GM19397 (cell line): ENCODE data around the gene TIAM2.
A peak's percentile ranks its signal among the peaks of the same experiment; 100 is the strongest.
"Not testable (repeated sequence)": the region's sequence is repeated elsewhere in the genome, so short reads cannot be mapped to it uniquely, and the experiment has no call there.

ENCODE experiments used
- ATAC-seq: cut with Tn5 transposase; IDR thresholded peaks from one replicate; pipeline ENCODE4 v1.9.1; 2021; ENCODE audit warnings: mild to moderate bottlenecking, moderate library complexity; ENCODE audit not compliant: unreplicated experiment

The TIAM2 gene

DNA sequence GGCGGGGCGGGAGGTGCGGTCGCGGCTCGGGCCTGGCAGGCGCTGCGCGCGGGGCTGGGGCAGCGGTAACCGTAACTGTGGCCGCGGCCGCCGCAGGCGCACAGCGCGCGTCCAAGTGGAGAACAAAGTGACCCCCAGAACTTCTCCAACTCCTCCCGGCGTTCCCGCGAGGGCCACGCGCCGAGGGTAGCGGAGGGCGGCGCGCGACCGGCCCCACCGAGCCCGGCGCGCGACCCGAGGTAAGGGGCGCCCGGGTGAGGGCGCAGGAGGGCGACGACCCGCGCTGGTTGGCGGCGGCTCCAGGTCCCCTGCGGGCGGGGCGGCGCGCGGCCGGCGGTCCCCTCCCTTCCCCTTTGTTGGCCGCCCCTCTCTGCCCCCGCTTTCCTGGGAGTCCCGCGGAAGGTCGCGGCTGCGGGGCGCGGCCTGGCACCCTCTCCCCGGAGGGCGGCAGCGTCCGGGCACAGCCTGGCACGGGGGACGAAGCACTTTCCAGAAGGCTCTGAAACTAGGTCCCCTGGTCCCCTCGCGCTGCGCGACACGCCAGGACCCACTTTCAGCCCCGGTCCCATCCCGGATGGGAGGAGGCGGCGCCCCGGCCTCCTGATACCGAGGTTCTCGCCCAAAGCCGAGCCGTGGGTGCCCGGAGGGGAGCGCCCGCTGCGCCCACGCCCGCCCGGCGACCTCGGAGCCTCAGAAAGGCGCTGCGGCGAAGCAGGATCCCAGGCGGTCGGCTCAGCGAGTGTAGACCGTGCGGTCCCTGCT is at the start of gene TIAM2:
TSS of gene TIAM2 (plus strand) at position 62 of the 762 bp plus-strand sequence. CDS start 133,909 bp downstream, outside the sequence.
- no peak for ATAC-seq

GRCh38 chr6:154950979-154951344 is 44.2 kb upstream of the TIAM2 start:
- peak; percentile 8 for ATAC-seq

DNA sequence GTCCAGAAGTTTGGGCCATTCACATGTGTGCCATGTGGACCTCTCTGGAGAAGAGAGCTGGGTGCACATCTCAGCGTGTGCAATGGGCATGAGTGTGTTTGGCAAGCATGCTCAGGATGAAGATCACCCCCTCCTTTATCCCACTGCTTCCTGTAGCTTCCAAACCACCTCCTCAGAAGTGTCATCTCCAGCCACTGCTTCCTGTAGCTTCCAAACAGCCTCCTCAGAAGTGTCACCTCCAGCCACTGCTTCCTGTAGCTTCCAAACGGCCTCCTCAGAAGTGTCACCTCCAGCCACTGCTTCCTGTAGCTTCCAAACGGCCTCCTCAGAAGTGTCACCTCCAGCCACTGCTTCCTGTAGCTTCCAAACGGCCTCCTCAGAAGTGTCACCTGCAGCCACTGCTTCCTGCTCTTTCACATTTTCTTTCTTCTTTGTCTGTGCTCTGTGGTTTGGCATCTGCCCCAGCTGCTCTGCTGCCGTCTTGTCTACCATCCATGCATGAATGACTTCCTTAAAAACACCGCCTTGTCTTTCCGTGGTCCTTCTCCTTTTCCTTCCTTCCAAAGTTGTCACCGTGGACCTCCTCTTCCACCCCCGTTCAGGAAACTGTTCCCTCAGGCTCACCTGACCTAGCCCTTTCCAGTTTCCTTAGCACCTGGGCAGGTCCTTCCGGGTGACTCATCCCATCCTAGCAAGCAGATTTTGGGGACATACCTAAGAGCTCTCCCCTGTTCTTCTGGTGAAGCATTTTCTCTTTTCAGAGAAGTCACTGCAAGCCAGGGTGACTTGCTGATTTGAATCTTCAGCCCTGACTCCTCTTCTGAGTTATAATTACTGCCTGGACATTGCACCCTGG is 43.5 kb upstream of the TIAM2 start:
- ATAC-seq: peak; percentile 72

DNA sequence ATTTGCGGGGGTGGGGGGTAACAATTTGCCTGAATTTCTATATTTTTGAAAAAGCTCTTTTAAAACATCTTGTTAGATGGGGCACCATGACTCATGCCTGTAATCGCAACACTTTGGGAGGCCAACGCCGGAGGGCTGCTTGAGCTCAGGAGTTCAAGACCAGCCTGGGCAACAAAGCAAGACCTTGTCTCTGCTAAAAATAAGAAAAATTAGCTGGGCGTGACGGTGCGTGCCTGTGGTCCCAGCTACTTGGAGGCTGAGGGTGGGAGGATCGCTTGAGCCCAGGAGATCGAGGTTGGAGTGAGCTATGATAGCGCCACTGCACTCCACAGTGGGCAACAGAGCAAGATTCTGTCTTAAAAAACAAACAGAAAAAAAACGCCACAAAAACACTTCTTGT is 41.5 kb upstream of the TIAM2 start:
- ATAC-seq: no peak

DNA sequence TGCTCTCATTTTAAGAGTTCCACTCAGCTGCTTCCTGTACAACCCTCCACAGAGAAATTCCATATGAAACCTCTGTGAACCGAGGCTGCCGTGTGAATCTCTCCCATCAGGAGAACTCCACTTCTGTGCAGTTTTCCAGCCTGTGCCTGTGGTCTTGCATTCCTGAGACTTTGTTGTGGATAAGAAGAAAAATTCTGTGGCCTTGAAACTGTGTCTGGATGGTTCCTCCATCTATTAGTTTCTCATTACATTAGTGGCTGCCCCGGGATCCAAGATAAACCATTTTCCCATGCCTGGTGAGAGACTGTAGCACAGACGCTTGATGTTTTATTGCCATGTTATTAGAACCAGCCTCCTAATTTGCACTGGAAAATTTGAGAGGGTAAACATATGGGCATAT is 40.8 kb upstream of the TIAM2 start:
- no peak for ATAC-seq

DNA sequence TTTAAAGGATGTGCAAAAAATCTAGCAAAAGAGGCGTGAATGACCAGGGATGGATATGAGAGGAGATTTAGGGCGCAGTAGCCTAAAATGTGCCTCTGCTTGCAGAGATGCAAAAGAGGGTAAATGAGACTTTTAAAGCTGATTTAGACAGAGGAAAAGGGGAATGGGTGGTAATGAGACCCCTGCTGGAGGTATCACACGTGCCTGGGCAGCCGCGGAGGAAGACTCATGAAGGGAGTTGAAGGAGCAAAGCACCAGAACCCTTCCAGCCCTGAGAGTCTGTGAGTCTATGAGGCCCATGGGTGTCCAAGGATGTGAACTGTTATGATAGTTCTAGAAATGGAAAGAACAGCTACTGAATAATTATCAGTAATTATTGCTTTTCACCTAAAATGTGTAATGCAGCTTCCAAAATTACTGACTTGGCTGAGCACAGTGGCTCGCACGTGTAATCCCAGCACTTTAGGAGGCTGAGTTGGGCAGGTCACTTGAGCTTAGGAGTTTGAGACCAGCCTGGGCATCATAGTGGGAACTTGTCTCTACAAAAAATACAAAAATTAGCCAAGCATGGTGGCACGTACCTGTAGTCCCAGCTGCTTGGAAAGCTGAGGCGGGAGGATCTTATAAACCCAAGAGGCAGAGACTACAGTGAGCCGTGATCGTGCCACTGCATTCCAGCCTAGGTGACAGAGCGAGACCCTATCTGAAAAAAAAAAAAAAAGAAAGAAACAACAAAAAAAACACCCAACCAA is 38.2 kb upstream of the TIAM2 start:
- no peak for ATAC-seq

DNA sequence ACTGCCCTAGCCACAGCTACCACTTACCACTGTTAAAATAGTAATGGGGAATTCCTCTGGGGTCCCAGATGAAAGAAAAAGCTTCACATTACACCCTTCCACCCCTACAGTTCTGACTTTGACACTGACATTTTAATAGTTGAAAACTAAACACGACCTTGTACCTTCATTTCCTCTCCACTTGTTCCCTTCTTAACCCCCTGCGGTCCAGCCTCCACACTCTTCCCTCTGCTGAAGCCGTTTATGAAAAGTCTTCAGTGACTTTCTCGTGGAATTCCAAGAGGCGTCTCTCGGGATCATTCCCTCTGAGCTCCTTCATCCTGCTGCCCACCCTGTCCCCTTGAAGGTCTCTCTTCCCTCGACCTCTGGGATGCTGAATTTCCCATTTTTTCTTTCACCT is 36.6 kb upstream of the TIAM2 start:
- no peak for ATAC-seq

GRCh38 chr6:154960299-154960843 is 34.7 kb upstream of the TIAM2 start:
- no peak for ATAC-seq

DNA sequence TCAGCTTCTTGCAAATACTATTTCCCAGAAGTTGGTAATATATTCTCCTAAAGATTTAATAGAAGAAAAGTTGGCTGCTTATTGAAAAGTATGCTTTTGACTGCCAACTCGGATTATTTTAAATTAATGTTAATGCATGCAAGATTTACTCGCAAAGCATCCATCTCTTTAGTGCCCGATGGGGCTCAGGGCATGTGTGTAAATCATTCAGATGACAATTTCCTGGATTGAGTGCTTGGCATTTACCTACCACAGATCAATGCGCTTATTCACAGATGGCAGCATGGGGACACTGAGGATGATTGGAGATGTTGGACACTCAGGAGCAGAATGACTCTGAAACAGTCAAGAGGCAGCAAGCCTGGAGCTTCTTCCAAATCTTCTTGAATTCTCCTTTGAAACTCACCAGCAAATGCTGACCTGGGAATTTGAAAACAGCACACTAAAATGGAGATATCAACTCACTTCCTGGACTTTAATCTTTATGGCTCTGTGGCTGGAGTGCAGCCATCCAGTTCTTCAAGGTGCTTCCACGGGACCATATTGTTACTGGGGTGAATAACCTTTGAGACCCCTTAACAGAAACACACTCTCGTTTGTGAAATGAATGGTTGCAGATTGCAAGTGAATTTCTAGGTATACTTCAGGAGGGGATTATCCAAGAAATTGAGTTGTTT is 34.1 kb upstream of the TIAM2 start:
- ATAC-seq: no peak

DNA sequence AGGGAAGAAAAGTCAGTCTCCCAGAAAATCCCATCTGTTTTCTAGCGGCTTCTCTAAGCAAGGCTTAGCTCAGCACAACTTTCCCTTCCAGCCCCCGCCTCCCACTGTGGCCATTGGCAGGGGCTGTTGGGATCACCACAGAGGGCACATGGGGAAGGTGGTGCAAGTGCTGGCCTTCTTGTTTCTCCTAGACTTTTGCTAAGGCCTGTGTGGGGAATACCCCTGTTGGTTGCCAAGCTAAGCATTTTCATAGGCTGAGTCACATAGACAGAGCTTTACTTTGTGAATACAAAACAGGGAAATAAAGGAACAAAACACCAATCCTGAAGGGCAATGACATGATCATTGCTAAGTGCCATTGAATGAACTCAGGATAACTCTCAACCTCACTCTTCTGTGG is 32.4 kb upstream of the TIAM2 start:
- no peak for ATAC-seq

GRCh38 chr6:154966065-154966770 is 28.9 kb upstream of the TIAM2 start:
- ATAC-seq: not testable (repeated sequence)

GRCh38 chr6:154969796-154970195 is 25.3 kb upstream of the TIAM2 start:
- ATAC-seq: no peak

DNA sequence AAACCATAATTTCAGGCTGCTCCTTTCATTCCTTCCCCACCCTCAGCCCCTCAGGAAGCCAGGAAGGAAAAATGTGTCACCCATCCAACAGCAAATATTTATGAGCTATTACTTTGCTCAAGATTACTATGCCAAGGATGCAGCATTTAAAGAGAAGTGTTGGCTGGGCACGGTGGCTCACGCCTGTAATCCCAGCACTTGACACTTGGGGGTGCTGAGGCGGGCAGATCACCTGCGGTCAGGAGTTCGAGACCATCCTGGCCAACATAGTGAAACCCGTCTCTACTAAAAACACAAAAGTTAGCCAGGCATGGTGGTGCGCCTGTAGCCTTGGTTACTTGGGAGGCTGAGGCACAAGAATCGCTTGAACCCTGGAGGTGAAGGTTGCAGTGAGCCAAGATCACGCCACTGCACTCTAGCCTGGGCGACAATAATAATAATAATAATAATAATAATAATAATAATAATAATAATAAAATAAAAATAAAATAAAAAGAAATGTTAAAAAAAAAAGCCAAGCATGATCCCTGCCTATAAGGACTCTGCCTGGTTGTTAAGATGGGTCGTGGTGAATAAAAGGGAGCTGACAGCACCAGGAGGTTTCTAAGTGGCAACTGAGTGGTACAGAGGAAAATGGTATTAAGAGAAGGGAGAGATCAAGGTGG is 20.5 kb upstream of the TIAM2 start:
- no peak for ATAC-seq

DNA sequence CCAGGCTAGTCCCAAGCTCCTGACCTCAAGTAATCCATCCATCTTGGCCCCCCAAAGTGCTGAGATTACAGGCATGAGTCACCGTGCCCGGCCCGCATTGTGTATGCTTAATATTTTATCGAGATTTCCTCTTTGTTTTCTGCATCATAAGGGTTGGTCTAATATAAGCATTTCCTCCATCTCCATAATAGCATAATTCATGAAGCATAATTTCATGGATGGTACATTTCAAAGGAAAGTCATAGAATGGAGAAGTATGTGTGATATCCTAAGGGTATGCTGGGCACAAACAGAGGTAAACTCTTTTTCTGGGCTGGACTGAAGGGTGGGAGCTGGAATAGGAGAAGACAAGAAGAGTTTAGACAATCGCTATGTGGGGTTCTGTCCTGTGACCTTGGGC is 17.5 kb upstream of the TIAM2 start:
- ATAC-seq: no peak

DNA sequence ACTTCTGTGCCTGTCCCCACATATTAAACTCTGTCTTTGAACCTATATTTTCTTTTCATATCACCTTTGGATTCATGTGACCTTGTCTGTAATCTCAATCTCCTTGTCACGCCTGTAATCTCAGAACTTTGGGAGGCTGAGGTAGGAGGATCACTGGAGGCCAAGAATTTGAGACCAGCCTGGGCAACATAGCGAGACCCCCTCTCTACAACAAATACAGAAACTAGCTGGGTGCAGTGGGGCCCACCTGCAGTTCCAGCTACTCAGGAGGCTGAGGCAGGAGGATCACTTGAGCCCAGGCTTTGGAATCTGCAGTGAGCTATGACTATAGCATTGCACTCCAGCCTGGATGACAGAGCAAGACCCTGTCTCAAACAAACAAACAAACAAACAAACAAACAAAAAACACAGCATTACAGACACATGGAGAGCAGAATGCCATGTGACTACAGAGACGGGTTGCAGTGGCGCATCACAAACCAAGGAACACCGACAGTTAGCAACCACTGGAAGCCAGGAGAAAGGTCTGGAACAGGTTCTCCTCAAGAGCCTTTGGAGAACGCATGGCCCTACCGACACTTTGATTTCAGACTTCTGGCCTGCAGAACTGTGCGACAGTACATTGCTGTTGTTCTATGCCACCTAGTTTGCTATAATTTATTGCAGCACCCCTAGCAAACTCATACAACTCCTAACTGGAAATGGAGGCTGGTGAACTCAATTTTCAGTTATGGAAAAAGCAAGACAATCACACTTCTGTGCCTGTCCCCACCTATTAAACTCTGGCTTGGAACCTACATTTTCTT is 14.6 kb upstream of the TIAM2 start:
- ATAC-seq: no peak

DNA sequence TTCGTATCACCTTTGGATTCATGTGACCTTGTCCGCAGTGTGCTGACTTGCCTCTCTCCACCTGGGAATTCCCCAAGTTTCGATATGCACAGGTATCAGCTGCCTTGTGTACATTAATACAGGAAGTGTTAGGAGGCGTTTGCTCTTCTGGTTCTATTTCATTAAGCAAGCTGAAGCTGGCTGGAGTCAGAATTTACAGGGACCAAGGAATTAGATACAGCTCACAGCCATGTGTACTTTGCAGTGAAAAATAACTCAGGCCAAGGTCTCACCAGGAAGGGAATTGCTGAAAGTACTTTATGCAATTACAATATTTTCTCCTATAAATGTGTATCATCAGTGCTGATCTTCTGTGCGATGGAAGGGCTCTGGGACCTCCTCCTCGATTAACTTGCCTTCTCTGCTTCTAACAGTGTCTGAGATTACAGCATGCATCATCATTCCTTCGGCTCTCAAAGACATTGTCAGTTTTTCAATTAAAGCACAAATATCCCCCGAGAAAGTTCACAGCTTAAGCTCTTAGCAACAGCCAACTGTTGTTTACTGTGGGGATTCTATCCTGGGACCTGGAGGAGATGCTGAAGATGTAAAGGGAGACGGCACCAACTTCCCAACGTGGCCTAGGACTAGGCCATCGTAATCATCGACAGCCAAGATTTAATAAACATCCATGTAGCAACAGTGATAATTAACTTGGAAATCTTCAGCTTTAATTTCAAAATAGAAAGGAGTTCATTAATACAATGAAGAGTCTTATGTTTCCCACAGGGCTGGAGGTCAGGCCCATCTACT is 13.8 kb upstream of the TIAM2 start:
- ATAC-seq: no peak

- ATAC-seq: no peak
These were observed 11.0 kb upstream of the TIAM2 start for GRCh38 chr6:154984146-154984545.

DNA sequence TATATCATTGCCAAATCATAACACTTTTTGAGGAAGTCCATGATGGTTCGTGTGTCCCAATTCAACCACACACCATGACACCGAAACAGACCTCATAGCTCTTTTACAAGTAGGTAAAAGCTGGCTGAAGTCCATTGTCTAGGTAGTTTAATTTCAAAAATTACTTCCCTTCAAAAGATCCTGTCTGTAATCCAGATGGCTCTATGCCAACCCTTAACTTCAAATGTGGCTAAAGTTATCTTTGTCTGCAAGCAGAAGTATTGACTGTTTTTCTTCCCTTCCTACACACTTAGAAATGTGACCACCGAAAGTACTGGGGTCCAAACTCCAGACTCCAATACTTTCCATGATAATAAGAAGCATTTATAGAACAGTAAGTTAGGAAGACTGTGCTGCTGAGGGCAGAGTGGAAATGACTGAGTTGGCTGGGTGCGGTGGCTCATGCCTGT is 8.3 kb upstream of the TIAM2 start:
- no peak for ATAC-seq
